Vagina (tissue), 2 donors: ENCODE measurements around the gene NOP9. TPM values are rescaled to one million over a fixed set of nuclear protein-coding genes. Genes with fewer than 3 reads are reported as not detected.

Source experiments
- DNase-seq, 2 donors: peaks; one replicate each; pipeline ENCODE4 v3.0.0-alpha.2; 2017; ENCODE audit errors: extremely low spot score in 2 of 2
- H3K27ac ChIP-seq: fragments of 200-600 bp; sonication (generic); one replicate; pipeline ENCODE4 v1.5.1; 2019
- H3K27me3 ChIP-seq: fragments of 200-600 bp; sonication (generic); one replicate; pipeline ENCODE4 v1.5.1; 2019
- H3K36me3 ChIP-seq, 2 donors: fragments of 200-600 bp; sonication (generic); one replicate each; pipeline ENCODE4 v1.5.1; 2017 to 2019
- H3K4me1 ChIP-seq: fragments of 200-600 bp; sonication (generic); one replicate; pipeline ENCODE4 v1.5.1; 2019
- H3K4me3 ChIP-seq, 2 donors: fragments of 200-600 bp; sonication (generic); 1 replicate in 1 of 2; 2 replicates in 1 of 2; pipeline ENCODE4 v1.5.1; 2016 to 2019
- H3K9me3 ChIP-seq: fragments of 200-600 bp; sonication (generic); one replicate; pipeline ENCODE4 v1.5.1; 2019
- POLR2A ChIP-seq, 2 donors: fragments of 450-650 bp; IDR thresholded peaks; one replicate each; pipeline ENCODE4 v1.6.1; 2017; ENCODE audit warnings: antibody characterized with exemption in 2 of 2, mild to moderate bottlenecking in 2 of 2, moderate library complexity in 2 of 2
- POLR2AphosphoS5 ChIP-seq, 2 donors: sonication (generic); formaldehyde crosslinking; IDR thresholded peaks; one replicate each; pipeline ENCODE4 v1.9.0; 2017; ENCODE audit warnings: antibody characterized with exemption in 2 of 2, mild to moderate bottlenecking in 2 of 2, low read depth in 1 of 2; ENCODE audit not compliant: insufficient read depth in 1 of 2
- intact Hi-C: fragments of 100-400 bp; cut with DNase I; formaldehyde crosslinking; loops from one replicate; pipeline ENCODE4 v1.15.1; 2023
- total RNA-seq: library from RNA; depleted of rRNA; stranded (reverse); fragments of >200 nt; gene quantifications from one replicate; pipeline ENCODE4 v1.2.3, GENCODE V29; 2016
- TF ChIP-seq, protein P1 (sequence below), 3 experiments: fragments of 450-650 bp in 2 of 3; fragments of 200-600 bp in 1 of 3; sonication (generic) in 1 of 3; IDR thresholded peaks; one replicate each; pipeline ENCODE4 v1.5.1; 2017 to 2019; ENCODE audit warnings: antibody characterized with exemption in 3 of 3, mild to moderate bottlenecking in 2 of 3, moderate library complexity in 2 of 3

NOP9 gene
- total RNA-seq, 1 donor from 2014 or later = 13.8 TPM

DNA sequence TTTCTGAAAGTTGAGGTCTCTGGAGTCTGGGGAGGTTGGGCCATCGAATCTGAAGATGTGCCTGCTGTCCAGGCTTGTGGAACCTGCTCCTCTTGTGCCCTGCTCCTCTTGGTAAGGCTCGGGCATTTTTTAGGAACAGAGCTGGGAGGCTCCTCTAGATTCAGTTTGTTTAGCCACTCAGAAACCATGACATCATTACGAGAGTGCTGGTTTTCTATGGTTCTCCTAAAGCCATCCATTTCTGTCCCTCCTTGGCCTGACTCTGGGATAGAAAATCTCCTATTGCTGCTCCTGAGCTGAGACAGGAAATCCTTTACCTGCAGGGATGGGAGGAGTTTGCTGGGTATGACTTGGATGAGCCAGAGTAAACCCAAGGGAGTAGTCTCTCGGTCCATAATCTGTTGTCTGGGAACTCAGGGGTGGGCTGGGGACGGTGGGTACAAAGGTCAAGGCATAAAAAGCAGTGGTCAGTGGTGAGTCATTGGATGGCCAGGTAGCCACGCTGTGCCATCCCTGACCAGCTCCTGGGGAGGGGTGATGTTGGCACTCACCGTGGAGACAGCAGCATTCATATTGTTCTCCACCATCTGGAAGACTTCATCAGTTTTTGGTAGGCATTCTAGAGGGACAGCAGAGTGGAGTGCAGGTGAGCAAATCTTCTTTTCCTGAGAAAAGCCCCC is 37.6 kb downstream of the NOP9 start:
- Histone ChIP-seq H3K9me3 (no peaks in the 10 kb centered on the region), H3K4me1 (peaks cover 59% of the 10 kb centered on the region), H3K4me3 (no peak overlapping the region), H3K27ac (no peak overlapping the region), H3K27me3 (no peaks in the 10 kb centered on the region), H3K36me3 (peaks cover 0 to 9% of the 10 kb centered on the region in 2 donors)
- DNase-seq = no peak
- TF ChIP-seq POLR2AphosphoS5 (IDR thresholded peaks at IDR 0.05; ENCODE audit: insufficient read depth in 1 of 2, low read depth in 1 of 2) (no peak), POLR2A (IDR thresholded peaks at IDR 0.05) (no peak)
- TF ChIP-seq, protein P1, sequence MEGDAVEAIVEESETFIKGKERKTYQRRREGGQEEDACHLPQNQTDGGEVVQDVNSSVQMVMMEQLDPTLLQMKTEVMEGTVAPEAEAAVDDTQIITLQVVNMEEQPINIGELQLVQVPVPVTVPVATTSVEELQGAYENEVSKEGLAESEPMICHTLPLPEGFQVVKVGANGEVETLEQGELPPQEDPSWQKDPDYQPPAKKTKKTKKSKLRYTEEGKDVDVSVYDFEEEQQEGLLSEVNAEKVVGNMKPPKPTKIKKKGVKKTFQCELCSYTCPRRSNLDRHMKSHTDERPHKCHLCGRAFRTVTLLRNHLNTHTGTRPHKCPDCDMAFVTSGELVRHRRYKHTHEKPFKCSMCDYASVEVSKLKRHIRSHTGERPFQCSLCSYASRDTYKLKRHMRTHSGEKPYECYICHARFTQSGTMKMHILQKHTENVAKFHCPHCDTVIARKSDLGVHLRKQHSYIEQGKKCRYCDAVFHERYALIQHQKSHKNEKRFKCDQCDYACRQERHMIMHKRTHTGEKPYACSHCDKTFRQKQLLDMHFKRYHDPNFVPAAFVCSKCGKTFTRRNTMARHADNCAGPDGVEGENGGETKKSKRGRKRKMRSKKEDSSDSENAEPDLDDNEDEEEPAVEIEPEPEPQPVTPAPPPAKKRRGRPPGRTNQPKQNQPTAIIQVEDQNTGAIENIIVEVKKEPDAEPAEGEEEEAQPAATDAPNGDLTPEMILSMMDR (IDR thresholded peaks at IDR 0.05) = no peak
- intact Hi-C loops = no loop called here

DNA sequence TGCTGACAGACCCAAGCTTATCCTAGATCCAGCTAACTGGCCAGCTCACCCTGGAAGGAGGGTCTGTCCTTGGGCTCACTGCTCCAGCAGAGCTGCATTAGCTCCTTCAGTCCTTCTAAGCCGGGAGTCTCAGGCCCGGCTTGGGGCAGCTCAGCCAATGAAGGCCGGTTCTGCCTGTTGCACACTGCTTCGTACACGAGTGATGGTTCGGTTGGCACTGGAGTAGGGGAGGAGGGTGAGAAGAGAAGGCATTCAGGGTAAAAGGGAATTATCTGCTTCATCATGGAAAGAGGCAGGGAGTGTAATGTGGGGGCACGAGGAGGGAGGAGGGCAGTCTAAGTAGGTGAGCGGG is 38.1 kb downstream of the NOP9 start:
- no peak for DNase-seq
- Histone ChIP-seq H3K9me3 (no peaks in the 10 kb centered on the region), H3K36me3 (peaks cover 0 to 9% of the 10 kb centered on the region in 2 donors), H3K27ac (no peak overlapping the region), H3K27me3 (no peaks in the 10 kb centered on the region), H3K4me3 (no peak overlapping the region), H3K4me1 (peaks cover 54% of the 10 kb centered on the region)
- intact Hi-C loops = no loop called here
- no peak for TF ChIP-seq POLR2AphosphoS5 (IDR thresholded peaks at IDR 0.05; ENCODE audit: insufficient read depth in 1 of 2, low read depth in 1 of 2)

GRCh38 chr14:24338843-24339242 is 39.2 kb downstream of the NOP9 start:
- H3K27ac ChIP-seq = peak overlapping the region; percentile 52

DNA sequence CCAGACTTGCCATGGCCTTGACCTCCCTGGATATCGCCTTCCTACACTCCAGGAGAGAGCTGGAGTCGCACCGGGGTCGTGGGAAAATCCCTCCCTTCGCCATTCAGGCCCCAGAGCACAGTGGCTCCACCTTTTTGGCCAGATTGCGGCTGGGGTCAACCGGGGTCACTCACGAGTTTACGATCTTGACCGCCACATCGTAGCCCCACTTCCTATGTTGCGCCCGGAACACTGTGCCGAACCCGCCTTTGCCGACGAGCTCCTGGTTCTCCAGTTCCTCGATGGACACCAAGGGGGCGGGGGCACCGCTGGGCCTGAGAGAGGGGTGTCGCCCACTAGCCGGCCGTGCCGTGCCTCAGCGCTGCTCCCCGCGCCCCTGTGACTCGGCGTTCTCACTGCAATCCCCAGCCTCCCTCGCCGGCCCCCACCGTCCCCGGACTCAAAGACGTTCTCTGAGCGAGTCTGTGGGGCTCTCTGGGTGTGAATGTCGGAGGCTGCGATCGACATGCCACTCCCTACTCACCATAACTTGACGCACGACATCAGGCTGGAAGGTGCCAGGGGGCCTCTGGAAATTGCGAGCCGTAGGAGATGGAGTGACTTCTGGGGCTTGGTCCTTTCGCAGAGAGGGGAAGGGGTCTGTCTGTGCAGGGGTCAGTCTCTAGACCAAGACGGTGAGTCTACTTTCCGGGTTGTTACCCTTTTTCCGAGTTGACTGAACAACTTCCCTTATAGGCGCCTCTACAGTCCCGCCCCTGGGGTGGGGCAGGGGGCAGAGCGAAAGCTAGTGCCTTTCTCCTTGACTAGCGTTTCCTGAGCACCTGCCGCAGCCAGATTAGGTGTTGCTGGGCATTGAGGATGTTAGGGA is 39.9 kb downstream of the NOP9 start, which contains the start of gene RIPK3:
TSS of gene RIPK3 (minus strand) at position 708 of the 868 bp plus-strand sequence. CDS start at position 543, 165 bp downstream.
- Histone ChIP-seq H3K4me3 (peak within 1 kb of the TSS; percentile 57), H3K4me1 (peaks cover 37% of the 10 kb centered on the region), H3K27ac (peak within 1 kb of the TSS; percentile 52), H3K9me3 (no peaks in the 10 kb centered on the region), H3K36me3 (peaks cover 0 to 9% of the 10 kb centered on the region in 2 donors), H3K27me3 (no peaks in the 10 kb centered on the region)
- TF ChIP-seq POLR2A (IDR thresholded peaks at IDR 0.05) (no peak), POLR2AphosphoS5 (IDR thresholded peaks at IDR 0.05; ENCODE audit: insufficient read depth in 1 of 2, low read depth in 1 of 2) (peak in 1 of 2 donors; percentile 67)
- DNase-seq = no peak
- intact Hi-C loops = no loop called here

More at GRCh38 chr14:24338843-24339242, 39.2 kb downstream of the NOP9 start:
- Histone ChIP-seq H3K4me1 (peaks cover 44% of the 10 kb centered on the region), H3K9me3 (no peaks in the 10 kb centered on the region), H3K4me3 (peak overlapping the region; percentile 57), H3K36me3 (peaks cover 0 to 9% of the 10 kb centered on the region in 2 donors), H3K27me3 (no peaks in the 10 kb centered on the region)
- TF ChIP-seq, protein P1 (IDR thresholded peaks at IDR 0.05) = no peak
- no peak for TF ChIP-seq POLR2A (IDR thresholded peaks at IDR 0.05)
- TF ChIP-seq POLR2AphosphoS5 (IDR thresholded peaks at IDR 0.05; ENCODE audit: insufficient read depth in 1 of 2, low read depth in 1 of 2) = no peak
- intact Hi-C loops = no loop called here
- no peak for DNase-seq

- no peaks in the 10 kb centered on the region for H3K9me3 ChIP-seq
- no peak overlapping the region for H3K27ac ChIP-seq
- H3K36me3 ChIP-seq = peaks cover 0 to 9% of the 10 kb centered on the region in 2 donors
- no peak for TF ChIP-seq POLR2AphosphoS5 (IDR thresholded peaks at IDR 0.05; ENCODE audit: insufficient read depth in 1 of 2, low read depth in 1 of 2)
- TF ChIP-seq POLR2A (IDR thresholded peaks at IDR 0.05) = no peak
- TF ChIP-seq, protein P1 (IDR thresholded peaks at IDR 0.05) = no peak
- H3K27me3 ChIP-seq = no peaks in the 10 kb centered on the region
- no peak for DNase-seq
- intact Hi-C loops = no loop called here
- no peak overlapping the region for H3K4me3 ChIP-seq
- H3K4me1 ChIP-seq = peaks cover 28% of the 10 kb centered on the region
Observed at GRCh38 chr14:24340606-24341005, 41.0 kb downstream of the NOP9 start.
